Muscle layer of colon (tissue), 2 donors: ENCODE results near the gene CCNG2.
"Not testable (repeated sequence)": the region's sequence is repeated elsewhere in the genome, so short reads cannot be mapped to it uniquely, and the experiment has no call there.

Experiments
- H3K27ac ChIP-seq: one replicate; pipeline ENCODE4 v1.7.0; 2013; ENCODE audit warnings: low read depth, mild to moderate bottlenecking, low read length, moderate library complexity
- H3K27me3 ChIP-seq, 2 donors: one replicate each; pipeline ENCODE4 v1.7.0; 2013; ENCODE audit warnings: low read length in 2 of 2, mild to moderate bottlenecking in 2 of 2; ENCODE audit not compliant: insufficient read depth in 2 of 2, control insufficient read depth in 1 of 2
- H3K36me3 ChIP-seq: one replicate; pipeline ENCODE4 v1.7.0; 2013; ENCODE audit warnings: mild to moderate bottlenecking, low read length; ENCODE audit not compliant: insufficient read depth
- H3K4me1 ChIP-seq: one replicate; pipeline ENCODE4 v1.7.0; 2013; ENCODE audit warnings: mild to moderate bottlenecking, low read length; ENCODE audit not compliant: insufficient read depth
- H3K4me3 ChIP-seq, 2 donors: one replicate each; pipeline ENCODE4 v1.7.0; 2013; ENCODE audit warnings: low read length in 2 of 2, low read depth in 1 of 2, mild to moderate bottlenecking in 1 of 2, moderate library complexity in 1 of 2
- H3K9ac ChIP-seq: one replicate; pipeline ENCODE4 v1.7.0; 2013; ENCODE audit warnings: low read length
- H3K9me3 ChIP-seq: one replicate; pipeline ENCODE4 v1.7.0; 2013; ENCODE audit warnings: mild to moderate bottlenecking, low read length
- donor health status: abdominal sarcoma.
- donor health status: Adenocarcinoma of cecum.

CCNG2 gene

GRCh38 chr4:77127215-77127614, 29.8 kb upstream of the CCNG2 start:
- H3K27me3 ChIP-seq = no peaks in the 10 kb centered on the region
- no peak overlapping the region for H3K9ac ChIP-seq
- H3K9me3 ChIP-seq = no peaks in the 10 kb centered on the region
- H3K4me1 ChIP-seq = no peaks in the 10 kb centered on the region
- no peak overlapping the region for H3K27ac ChIP-seq
- H3K4me3 ChIP-seq = no peak overlapping the region
- H3K36me3 ChIP-seq = no peaks in the 10 kb centered on the region

- H3K27ac ChIP-seq = no peak overlapping the region
- peaks cover 4% of the 10 kb centered on the region for H3K4me1 ChIP-seq
- H3K27me3 ChIP-seq = no peaks in the 10 kb centered on the region
- no peaks in the 10 kb centered on the region for H3K9me3 ChIP-seq
- no peaks in the 10 kb centered on the region for H3K36me3 ChIP-seq
- H3K9ac ChIP-seq = no peak overlapping the region
- H3K4me3 ChIP-seq = no peak overlapping the region
Measured at GRCh38 chr4:77127837-77128621, 29.0 kb upstream of the CCNG2 start.

- no peak overlapping the region for H3K9ac ChIP-seq
- H3K4me3 ChIP-seq = no peak overlapping the region
- H3K27me3 ChIP-seq = no peaks in the 10 kb centered on the region
- no peaks in the 10 kb centered on the region for H3K9me3 ChIP-seq
- no peaks in the 10 kb centered on the region for H3K36me3 ChIP-seq
- peaks cover 7% of the 10 kb centered on the region for H3K4me1 ChIP-seq
- no peak overlapping the region for H3K27ac ChIP-seq
Measured at GRCh38 chr4:77132652-77133312, 24.2 kb upstream of the CCNG2 start.

GRCh38 chr4:77137448-77137847, 19.6 kb upstream of the CCNG2 start:
- not testable (repeated sequence) for H3K27ac ChIP-seq, H3K4me3 ChIP-seq, H3K9ac ChIP-seq, H3K4me1 ChIP-seq, H3K27me3 ChIP-seq, H3K9me3 ChIP-seq, H3K36me3 ChIP-seq

- Histone ChIP-seq H3K27me3 (no peaks in the 10 kb centered on the region), H3K4me1 (no peaks in the 10 kb centered on the region), H3K36me3 (no peaks in the 10 kb centered on the region), H3K4me3 (no peak overlapping the region), H3K9me3 (no peaks in the 10 kb centered on the region), H3K9ac (no peak overlapping the region), H3K27ac (no peak overlapping the region)
Measured at GRCh38 chr4:77141964-77142645, 14.9 kb upstream of the CCNG2 start.

- H3K36me3 ChIP-seq = no peaks in the 10 kb centered on the region
- H3K9me3 ChIP-seq = no peaks in the 10 kb centered on the region
- H3K27me3 ChIP-seq = no peaks in the 10 kb centered on the region
- H3K27ac ChIP-seq = no peak overlapping the region
- H3K9ac ChIP-seq = no peak overlapping the region
- H3K4me1 ChIP-seq = no peaks in the 10 kb centered on the region
- no peak overlapping the region for H3K4me3 ChIP-seq
Measured at GRCh38 chr4:77142646-77143028, 14.4 kb upstream of the CCNG2 start.

- no peak overlapping the region for H3K9ac ChIP-seq
- no peaks in the 10 kb centered on the region for H3K27me3 ChIP-seq
- H3K4me1 ChIP-seq = no peaks in the 10 kb centered on the region
- H3K36me3 ChIP-seq = no peaks in the 10 kb centered on the region
- H3K9me3 ChIP-seq = no peaks in the 10 kb centered on the region
- no peak overlapping the region for H3K27ac ChIP-seq
- H3K4me3 ChIP-seq = no peak overlapping the region
Measured at GRCh38 chr4:77143091-77143490, 13.9 kb upstream of the CCNG2 start.

- Histone ChIP-seq H3K4me1 (no peaks in the 10 kb centered on the region), H3K9ac (no peak overlapping the region), H3K27ac (no peak overlapping the region), H3K36me3 (no peaks in the 10 kb centered on the region), H3K4me3 (no peak overlapping the region), H3K27me3 (no peaks in the 10 kb centered on the region), H3K9me3 (no peaks in the 10 kb centered on the region)
Measured at GRCh38 chr4:77145842-77146185, 11.2 kb upstream of the CCNG2 start.

GRCh38 chr4:77146186-77147078, 10.6 kb upstream of the CCNG2 start:
- Histone ChIP-seq H3K4me1 (no peaks in the 10 kb centered on the region), H3K27me3 (no peaks in the 10 kb centered on the region), H3K9ac (no peak overlapping the region), H3K4me3 (no peak overlapping the region), H3K27ac (no peak overlapping the region), H3K36me3 (no peaks in the 10 kb centered on the region), H3K9me3 (no peaks in the 10 kb centered on the region)

GRCh38 chr4:77147079-77147782, 9.8 kb upstream of the CCNG2 start:
- H3K9ac ChIP-seq = no peak overlapping the region
- no peaks in the 10 kb centered on the region for H3K9me3 ChIP-seq
- no peaks in the 10 kb centered on the region for H3K4me1 ChIP-seq
- H3K4me3 ChIP-seq = no peak overlapping the region
- no peaks in the 10 kb centered on the region for H3K27me3 ChIP-seq
- no peaks in the 10 kb centered on the region for H3K36me3 ChIP-seq
- H3K27ac ChIP-seq = no peak overlapping the region

- no peaks in the 10 kb centered on the region for H3K4me1 ChIP-seq
- H3K36me3 ChIP-seq = no peaks in the 10 kb centered on the region
- no peak overlapping the region for H3K9ac ChIP-seq
- H3K9me3 ChIP-seq = no peaks in the 10 kb centered on the region
- H3K4me3 ChIP-seq = no peak overlapping the region
- no peak overlapping the region for H3K27ac ChIP-seq
- no peaks in the 10 kb centered on the region for H3K27me3 ChIP-seq
Measured at GRCh38 chr4:77148078-77148477, 8.9 kb upstream of the CCNG2 start.
